Dedifferentiated amniotic fluid mesenchymal stem cell (primary cell): ENCODE results near the gene CD4.
A peak's percentile ranks its signal among the peaks of the same experiment; 100 is the strongest.

Experiments
- DNase-seq: peaks from one replicate; pipeline ENCODE4 v3.0.0-alpha.2; 2016; ENCODE audit errors: extremely low spot score

Gene CD4

DNA sequence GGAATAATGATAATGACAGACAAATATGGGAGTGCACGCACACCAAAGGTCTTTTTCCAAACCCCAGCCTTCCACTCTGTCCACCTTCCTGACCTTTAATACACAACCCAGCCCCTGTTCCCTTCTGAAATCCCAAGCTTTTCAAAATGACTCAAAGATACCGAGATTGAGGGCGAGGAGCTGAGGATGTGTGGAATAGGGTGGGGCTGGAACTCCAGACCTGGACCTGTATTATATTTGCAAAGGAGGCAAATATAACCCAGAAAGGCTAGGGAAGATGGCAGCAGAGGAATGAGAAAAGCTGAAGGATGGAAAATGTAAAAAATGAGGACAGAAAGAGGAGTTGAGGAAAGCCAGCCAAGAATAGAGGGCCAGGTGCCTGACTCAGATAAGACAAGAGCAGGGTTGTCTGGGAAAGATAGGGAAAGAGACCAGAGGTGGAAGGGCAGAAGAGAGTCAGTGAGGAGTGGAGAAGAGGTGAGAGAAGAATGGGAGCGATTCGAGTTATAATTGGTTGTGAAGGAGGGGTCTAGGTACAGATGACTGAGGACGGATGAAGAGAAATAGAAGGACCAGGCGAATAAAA lies 24.2 kb upstream of the CD4 start:
- DNase-seq: no peak

DNA sequence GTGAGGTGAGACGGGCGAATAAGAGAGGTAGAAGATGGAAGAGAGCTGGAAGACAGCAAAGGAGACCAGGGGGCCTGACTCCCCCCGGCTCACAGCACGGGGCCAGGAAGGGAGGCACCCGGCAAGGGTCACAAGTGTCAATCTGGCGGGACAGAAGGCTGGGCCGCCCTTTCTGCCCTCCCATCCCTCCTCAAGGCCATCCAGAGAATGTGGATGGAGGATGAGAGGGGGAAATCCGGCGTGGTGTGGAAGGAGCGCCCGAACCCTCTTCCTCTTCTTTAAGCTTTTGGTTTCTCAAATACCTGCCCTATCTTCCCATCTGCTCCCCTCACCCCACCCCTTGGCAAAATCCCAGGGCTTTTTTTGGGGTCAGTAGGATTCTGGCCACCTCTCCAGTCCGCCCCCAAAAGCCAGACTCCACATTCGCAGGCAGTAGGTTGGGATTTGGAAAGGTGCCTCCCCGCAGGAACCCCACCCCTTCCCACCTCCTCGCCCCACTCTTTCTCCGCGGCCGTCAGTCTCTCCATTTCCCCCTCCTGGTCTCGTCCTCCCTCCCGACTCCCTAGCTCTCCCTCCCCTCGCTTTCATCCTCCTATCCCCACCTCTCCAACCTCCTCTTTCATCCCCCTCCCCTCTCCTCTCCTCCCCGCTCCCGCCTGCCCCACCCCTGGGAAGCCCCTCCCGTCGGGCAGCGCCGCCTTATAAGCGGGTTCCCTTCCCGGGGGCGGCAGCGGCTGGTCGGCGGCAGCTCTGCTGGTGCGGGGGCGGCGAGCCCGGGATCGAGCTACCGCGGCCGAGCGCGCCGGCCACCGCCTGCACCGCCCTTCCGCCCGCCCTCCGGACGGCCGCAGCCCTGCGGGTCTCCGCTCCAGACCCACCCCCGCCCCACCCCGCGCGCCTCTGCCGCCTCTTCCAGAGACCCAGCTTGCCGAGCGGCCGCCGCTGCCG lies 23.4 kb upstream of the CD4 start, which contains the start of gene PTMS:
Gene PTMS (plus strand): TSS at position 730 of the 948 bp plus-strand sequence. CDS start 343 bp downstream, outside the sequence.
- peak; percentile 75 for DNase-seq

DNA sequence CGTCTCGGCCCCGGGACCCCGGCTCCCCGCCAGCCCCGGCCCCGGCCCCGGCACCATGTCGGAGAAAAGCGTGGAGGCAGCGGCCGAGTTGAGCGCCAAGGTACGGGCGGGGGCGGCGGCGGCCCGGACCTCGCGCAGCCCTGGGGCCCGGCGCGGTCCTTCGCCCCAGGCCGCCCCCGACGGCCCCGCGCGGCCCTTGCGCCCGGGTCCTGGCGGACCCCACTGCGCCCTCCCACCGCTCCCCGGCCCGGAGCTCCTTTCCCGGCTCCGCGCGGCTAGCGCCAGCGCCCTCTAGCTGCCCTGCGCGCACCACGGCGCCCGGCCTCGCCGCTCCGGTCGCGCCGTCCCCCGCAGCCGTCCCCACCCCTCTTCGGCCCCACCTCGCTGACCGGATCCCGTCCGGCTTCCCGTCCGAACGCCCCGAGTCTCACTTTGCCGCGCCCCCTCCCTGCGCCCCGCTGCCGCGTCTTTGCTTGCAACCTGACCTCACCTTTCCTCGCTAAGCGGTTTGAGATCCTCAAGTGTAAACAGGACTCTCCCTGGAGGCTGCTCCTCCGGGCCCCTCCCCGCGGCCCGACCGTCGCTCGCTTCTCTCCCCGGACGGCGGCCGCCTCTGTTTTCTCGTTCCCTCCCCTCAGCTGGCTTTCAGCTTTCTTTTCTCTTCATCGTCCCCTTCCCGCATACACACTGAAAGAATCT lies 22.5 kb upstream of the CD4 start:
- DNase-seq: peak; percentile 51

DNA sequence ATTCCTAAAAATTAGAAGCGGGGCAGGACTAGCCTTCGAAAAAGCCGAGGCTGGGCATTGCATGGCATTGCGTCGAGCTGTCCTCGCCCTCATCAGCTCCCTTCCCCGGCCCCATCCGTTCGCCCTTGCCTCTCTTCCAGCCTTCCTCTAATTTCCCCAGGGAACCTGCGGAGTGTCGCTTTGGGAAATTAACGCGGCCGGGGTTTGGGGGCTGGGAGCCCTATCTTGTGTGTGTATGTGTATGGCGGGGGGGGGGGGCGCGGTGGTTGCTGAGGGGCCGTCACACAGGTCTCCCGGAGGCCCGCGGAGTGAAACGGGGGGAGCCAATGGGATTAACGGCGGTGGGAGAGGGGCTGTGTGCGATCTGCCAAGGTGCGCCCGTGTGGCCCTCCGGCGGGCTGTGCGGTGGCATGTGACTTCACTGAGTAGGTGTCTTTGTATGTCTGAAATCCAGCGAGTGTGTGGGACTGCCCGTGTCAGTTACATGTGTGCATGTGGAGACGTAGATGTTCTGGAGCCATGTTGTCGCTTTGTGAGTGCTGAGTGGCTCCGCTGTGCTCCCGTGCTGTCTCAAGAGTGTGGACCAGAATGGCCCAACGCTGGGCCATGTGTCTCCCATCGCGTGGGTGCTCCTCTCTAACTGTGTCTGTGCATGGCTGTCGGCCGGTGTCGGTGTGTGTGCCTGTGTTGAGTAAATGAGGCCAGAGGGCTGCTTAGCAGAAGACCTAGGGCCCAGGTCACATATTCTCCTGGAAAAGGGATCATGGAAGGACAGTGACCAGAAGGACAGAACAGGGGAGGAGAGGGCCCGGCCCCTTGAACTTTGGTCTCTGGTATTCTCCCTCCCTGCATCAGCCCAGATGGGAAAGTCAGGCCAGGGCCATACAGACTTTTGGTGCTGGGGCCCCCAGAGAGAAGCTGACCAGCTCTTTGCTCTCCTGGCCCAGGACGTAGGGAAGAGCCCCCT lies 21.7 kb upstream of the CD4 start:
- peak; percentile 67 for DNase-seq

DNA sequence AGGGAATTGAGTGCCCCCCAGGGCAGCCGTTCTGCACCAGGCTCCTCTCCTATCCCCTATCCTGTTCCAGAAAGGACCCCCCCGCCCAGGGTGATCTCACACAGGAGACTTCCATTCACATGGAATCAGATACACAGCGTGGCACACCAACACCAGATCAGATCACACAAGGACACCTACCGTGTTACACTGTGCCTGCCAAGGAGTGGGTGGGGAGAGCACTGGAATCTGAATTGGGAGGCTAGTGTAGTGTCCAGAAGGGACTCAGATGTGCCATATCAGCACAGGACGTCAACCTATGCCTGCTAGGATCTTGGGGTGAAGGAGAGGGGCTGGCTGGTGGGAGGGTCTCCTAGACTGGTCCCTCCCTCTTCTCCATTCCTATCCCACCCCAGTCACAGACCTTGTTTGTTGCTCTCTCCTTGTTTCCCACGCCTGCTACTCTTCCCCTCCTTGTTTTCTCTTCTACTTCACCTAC lies 20.9 kb upstream of the CD4 start:
- peak; percentile 25 for DNase-seq

DNA sequence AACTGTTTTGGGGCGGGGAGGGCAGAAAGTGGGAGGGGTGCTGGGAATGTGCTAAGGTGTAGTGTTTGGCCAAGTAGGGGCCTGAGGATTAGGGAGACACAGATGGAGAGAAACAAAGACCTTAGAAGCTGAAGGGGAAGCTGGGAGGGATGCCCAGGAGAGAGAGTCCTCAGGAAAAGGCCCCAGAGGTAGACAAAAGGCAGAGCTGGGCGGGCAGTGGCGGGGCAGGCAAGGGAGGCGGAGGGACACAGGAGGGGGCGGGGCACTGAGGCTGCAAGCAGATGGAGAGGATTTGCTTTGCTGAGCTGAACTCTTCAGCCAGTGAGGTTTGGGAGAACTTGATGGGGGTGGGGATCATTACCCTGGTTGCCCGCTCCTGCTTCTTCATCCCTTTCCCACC lies 20.3 kb upstream of the CD4 start:
- peak; percentile 28 for DNase-seq

DNA sequence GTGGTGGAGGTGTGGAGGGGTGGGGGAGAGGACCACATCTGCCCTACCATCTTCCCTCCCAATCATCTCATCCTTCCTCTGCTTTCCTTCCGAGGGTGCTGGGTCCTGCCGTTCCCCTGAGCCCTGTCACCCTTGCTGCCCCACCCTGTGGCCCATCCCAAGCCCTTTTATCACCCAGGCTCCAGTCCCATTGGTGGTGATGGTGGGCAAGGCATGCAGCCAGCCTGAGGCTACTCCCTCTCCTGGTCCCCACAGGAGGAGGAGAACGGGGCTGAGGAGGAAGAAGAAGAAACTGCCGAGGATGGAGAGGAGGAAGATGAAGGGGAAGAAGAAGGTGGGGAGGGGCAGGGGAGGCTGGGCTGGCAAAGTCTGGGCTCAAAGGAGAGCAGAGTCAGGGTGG lies 19.7 kb upstream of the CD4 start:
- DNase-seq: no peak

DNA sequence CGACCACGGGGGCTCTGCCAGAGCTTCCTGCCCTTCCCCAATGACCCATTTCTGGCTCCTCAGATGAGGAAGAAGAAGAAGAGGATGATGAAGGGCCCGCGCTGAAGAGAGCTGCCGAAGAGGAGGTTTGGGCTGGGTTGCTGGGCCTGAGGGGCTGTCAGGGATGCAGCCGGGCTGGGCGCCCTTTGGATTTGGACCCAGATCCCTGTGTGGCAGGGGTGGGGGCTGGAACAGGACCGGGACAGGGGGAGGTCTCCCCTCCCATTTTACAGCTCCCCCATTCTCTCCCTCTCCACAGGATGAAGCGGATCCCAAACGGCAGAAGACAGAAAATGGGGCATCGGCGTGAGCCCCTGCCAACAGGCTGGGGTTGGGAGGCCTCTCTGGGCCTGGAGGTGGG lies 19.2 kb upstream of the CD4 start:
- no peak for DNase-seq

DNA sequence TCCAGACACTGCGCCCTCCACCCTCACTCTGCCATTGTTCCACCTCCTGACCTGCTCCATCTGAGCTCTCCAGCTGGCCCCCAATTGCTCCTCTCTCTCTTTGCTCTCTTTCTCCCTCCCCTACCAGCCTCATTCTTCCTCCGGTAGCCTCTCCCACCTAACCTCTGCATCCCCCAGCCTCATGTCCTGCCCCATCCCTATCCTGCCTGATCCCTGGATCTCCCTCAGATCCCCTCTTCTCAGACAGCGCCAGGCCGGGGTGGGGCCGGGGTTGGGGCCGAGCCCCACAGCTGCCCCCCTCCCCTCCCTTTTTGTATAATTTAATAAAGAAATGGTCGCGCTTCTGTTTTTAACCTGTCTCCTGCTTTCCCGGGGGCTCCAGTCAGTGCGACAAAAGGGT lies 18.7 kb upstream of the CD4 start:
- no peak for DNase-seq

DNA sequence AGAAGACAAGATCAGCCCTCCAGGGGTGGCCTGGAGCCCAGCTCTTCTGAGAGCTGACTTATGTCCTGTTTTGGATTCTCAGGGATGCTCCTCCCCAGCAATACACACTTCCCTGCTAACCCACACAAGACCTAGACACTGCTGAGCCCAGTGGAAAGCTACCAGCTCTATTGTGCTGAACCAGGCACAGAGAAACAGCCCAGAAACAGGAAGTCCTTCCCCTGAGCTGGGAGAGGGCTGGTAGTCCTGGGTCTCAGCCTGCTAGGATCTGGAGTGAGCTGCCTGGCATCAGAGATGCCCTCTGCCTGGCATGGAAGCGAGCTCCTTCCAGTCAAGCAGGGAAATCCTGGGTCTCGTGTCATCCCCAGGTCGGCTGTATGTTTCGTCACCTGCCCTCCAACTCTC lies 18.2 kb upstream of the CD4 start:
- no peak for DNase-seq

DNA sequence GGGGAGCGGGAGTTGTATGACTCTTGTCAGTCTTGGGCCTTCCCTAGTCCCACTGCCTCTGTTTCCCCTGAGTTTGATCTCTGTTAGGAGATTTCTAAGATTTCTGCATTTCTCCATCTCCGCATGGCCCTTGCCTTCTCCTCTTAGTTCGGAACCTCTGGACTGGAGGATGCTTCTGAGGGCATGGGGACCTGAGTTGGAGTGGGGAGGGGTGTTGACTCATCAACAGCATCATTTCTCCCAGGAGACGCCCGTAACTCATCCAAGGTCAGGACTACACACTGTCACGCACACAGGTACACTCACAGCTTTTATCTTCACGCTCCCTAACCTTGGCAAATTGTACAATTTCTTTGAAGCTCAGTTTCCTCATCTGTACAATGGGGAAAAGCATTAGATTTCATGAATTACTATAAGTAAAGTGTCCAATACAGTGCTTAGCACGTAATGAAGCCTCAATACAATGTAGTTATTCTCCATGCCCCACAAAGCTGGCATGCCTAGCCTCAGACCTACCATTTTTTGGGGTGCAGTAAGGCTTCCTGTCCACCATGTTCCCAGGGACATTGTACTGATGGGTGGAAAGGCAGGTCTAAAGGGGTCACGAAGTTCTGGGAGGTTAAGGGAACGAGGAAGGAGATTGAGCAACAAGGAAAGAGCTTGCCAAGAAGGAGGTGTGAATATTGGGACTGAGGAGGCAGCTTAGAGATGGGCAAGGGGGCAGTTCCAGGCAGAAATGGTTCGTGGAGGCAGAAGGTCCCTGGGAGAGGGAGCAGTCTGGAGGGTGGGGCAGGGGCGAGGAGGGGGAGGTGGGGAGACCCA lies 17.6 kb upstream of the CD4 start:
- DNase-seq: no peak

DNA sequence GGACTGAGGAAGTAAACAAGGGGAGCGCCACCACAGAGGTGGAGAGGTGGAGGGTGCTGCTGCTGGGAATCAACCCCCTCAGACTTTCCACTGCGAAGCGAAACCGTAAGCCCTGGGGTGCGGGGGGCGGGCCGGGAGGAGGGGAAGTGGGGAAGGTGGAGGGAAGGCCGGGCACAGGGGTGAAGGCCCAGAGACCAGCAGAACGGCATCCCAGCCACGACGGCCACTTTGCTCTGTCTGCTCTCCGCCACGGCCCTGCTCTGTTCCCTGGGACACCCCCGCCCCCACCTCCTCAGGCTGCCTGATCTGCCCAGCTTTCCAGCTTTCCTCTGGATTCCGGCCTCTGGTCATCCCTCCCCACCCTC lies 17.0 kb upstream of the CD4 start, which contains the start of gene LAG3:
Gene LAG3 (plus strand): TSS at position 190 of the 365 bp plus-strand sequence. CDS start 333 bp downstream, outside the sequence.
- no peak for DNase-seq

DNA sequence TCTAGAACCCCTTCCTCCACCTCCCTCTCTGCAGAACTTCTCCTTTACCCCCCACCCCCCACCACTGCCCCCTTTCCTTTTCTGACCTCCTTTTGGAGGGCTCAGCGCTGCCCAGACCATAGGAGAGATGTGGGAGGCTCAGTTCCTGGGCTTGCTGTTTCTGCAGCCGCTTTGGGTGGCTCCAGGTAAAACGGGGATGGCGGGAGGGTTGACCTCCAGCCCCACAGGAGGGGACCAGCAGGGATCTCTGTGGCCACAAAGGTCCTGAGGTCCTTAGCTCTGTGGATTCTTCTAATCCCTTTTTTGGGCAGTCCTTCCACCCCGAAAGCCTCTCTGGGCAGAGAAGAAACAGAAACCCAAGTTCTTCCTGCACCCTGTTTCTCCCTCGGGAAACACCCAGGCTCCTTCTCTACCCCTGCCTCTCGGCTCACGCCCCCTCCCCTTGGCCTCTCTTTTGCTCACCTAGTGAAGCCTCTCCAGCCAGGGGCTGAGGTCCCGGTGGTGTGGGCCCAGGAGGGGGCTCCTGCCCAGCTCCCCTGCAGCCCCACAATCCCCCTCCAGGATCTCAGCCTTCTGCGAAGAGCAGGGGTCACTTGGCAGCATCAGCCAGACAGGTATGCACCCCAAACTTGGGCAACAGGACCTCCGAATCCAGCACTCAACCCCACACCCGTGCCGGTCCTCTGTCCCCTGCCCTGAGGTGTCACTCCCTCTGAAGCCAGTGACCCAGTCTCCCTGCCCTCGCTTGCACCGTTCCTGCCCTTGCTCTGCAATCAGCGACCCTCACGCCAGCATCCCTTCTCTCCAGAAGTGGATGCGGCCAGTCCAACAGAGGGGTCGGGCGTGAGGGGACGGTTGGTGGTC lies 16.4 kb upstream of the CD4 start:
- DNase-seq: no peak

DNA sequence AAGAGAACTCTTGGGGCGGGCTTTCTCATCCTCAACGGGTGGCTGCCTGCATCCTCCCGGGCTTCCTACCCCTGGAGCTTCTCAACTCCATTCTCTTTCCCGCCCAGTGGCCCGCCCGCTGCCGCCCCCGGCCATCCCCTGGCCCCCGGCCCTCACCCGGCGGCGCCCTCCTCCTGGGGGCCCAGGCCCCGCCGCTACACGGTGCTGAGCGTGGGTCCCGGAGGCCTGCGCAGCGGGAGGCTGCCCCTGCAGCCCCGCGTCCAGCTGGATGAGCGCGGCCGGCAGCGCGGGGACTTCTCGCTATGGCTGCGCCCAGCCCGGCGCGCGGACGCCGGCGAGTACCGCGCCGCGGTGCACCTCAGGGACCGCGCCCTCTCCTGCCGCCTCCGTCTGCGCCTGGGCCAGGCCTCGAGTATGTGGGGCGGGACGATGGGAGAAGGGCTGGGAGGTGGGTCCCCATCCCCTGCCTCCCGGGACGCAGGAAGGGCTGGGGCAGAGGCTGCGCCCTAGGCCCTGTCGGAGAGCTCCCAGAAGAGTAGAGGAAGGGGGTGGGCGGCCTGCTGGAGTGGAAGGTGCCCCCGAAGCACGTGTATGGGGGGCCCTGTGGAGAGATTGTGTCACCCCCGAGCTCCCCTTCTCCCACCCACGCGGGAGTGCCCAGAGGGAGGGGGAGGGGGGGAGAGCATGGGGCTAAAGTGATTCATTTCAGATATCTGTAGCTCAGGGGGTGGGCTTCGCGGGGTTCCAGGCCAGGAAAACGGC lies 15.6 kb upstream of the CD4 start:
- DNase-seq: no peak

DNA sequence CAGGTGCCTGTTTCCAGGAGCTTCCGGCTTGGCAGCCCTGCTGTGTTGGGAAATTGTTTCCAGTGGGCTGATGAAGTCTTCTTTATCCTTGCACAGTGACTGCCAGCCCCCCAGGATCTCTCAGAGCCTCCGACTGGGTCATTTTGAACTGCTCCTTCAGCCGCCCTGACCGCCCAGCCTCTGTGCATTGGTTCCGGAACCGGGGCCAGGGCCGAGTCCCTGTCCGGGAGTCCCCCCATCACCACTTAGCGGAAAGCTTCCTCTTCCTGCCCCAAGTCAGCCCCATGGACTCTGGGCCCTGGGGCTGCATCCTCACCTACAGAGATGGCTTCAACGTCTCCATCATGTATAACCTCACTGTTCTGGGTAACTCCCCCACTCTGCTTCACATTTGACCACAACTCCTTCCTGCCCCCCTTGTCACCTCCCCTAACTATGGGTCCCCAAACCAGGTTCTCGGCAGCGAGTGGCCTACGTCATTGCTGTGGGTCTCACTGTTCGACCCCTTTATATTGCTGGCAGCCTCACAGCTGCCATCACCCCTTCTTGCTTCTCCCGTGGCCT lies 14.7 kb upstream of the CD4 start:
- DNase-seq: no peak

DNA sequence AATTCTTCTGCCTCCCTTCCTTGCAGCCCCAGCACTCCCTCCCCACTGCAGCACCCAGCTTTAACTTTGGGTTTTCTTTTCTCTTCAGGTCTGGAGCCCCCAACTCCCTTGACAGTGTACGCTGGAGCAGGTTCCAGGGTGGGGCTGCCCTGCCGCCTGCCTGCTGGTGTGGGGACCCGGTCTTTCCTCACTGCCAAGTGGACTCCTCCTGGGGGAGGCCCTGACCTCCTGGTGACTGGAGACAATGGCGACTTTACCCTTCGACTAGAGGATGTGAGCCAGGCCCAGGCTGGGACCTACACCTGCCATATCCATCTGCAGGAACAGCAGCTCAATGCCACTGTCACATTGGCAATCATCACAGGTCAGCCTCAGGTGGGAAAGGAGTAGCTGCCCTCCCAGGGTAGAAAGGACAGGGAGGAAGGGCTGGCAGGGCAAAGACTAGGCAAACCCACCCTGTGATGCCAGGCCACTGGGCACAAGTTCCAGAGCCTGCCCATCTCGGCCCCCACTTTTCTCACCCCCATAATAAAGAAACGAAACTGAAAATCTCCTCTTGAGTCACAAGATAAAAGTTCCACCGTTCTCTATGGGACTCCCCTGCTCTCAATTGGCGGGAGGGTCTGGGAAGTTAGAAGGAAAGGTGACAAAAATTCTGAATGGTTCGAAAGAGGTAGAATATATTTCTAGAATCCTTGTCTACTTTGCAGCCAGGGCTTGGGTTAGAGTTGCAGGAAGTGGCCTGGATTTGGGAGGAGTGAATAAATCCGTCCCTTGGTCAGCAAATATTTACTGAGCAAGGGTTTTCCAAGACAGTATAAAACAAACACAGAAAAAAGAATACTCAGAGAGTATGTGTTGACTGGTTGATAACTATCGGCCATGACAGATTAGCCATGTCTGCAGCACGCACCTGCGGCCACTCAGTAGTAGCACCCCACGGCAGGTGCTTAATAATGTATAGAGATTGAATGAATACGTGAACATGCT lies 13.8 kb upstream of the CD4 start:
- DNase-seq: no peak

DNA sequence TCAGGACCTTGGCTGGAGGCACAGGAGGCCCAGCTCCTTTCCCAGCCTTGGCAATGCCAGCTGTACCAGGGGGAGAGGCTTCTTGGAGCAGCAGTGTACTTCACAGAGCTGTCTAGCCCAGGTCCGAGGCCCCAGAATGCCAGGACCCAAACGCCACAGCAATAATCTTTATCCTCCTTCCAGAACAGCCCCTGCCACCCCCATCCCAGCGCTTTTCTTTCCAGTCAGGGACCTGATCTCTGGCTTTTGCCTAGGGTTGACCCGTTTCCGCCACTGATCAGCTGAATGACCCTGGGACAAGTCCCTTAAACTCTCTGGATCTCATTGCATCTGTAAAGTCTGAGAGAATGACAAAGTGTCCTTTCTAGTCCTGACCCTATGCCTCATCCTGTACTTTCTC lies 11.9 kb upstream of the CD4 start:
- no peak for DNase-seq
